Prostate gland (tissue), 2 donors: Measurements from ENCODE around the gene UBR4.

Experiments used
- POLR2A ChIP-seq: fragments of 450-650 bp; IDR thresholded peaks from one replicate; pipeline ENCODE4 v1.6.1; 2016; ENCODE audit warnings: antibody characterized with exemption, mild to moderate bottlenecking
- POLR2AphosphoS5 ChIP-seq: sonication (generic); formaldehyde crosslinking; IDR thresholded peaks from one replicate; pipeline ENCODE4 v1.6.1; 2017; ENCODE audit warnings: antibody characterized with exemption
- TF ChIP-seq, protein P1 (sequence below), 4 experiments: fragments of 200-600 bp in 2 of 4; fragments of 450-650 bp in 2 of 4; sonication (generic) in 2 of 4; IDR thresholded peaks; 1 replicate in 3 of 4; 2 replicates in 1 of 4; pipeline ENCODE4 v1.5.1; 2016 to 2019; ENCODE audit warnings: antibody characterized with exemption in 4 of 4, mild to moderate bottlenecking in 2 of 4, moderate library complexity in 2 of 4

- TF ChIP-seq POLR2A (no peak), POLR2AphosphoS5 (no peak)
- TF ChIP-seq, protein P1, sequence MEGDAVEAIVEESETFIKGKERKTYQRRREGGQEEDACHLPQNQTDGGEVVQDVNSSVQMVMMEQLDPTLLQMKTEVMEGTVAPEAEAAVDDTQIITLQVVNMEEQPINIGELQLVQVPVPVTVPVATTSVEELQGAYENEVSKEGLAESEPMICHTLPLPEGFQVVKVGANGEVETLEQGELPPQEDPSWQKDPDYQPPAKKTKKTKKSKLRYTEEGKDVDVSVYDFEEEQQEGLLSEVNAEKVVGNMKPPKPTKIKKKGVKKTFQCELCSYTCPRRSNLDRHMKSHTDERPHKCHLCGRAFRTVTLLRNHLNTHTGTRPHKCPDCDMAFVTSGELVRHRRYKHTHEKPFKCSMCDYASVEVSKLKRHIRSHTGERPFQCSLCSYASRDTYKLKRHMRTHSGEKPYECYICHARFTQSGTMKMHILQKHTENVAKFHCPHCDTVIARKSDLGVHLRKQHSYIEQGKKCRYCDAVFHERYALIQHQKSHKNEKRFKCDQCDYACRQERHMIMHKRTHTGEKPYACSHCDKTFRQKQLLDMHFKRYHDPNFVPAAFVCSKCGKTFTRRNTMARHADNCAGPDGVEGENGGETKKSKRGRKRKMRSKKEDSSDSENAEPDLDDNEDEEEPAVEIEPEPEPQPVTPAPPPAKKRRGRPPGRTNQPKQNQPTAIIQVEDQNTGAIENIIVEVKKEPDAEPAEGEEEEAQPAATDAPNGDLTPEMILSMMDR (IDR thresholded peaks at IDR 0.05) = no peak
Measured at GRCh38 chr1:19220991-19221390, 10.9 kb upstream of the UBR4 start.
